Measurements from ENCODE around the gene ZNF639.
A peak's percentile ranks its signal among the peaks of the same experiment; 100 is the strongest.
"Not testable (repeated sequence)": the region's sequence is repeated elsewhere in the genome, so short reads cannot be mapped to it uniquely, and the experiment has no call there.

The ZNF639 gene

GRCh38 chr3:179322286-179323196 is at the start of gene ZNF639:
ZNF639 (plus strand) TSS chr3:179323031; CDS start chr3:179328294, 5,263 bp downstream.
- peak; percentile 70 for DNase-seq (ENCODE audit: low read depth)

GRCh38 chr3:179274434-179274833 is 48.4 kb upstream of the ZNF639 start:
- DNase-seq (ENCODE audit: low read depth), result not testable (repeated sequence)

- DNase-seq (ENCODE audit: low read depth), result no peak
These were observed 46.8 kb upstream of the ZNF639 start for GRCh38 chr3:179276001-179276400.

- DNase-seq (ENCODE audit: low read depth), result no peak
These were observed 46.1 kb upstream of the ZNF639 start for GRCh38 chr3:179276743-179277142.

GRCh38 chr3:179278151-179278550 is 44.7 kb upstream of the ZNF639 start:
- no peak for DNase-seq (ENCODE audit: low read depth)

- no peak for DNase-seq (ENCODE audit: low read depth)
These were observed 43.7 kb upstream of the ZNF639 start for GRCh38 chr3:179278932-179279693.

- DNase-seq (ENCODE audit: low read depth), result no peak
These were observed 43.0 kb upstream of the ZNF639 start for GRCh38 chr3:179279837-179280236.

- DNase-seq (ENCODE audit: low read depth), result no peak
These were observed 41.0 kb upstream of the ZNF639 start for GRCh38 chr3:179281825-179282224.

GRCh38 chr3:179286331-179286730 is 36.5 kb upstream of the ZNF639 start:
- DNase-seq (ENCODE audit: low read depth), result no peak

GRCh38 chr3:179288845-179289244 is 34.0 kb upstream of the ZNF639 start:
- DNase-seq (ENCODE audit: low read depth), result no peak

GRCh38 chr3:179289295-179289694 is 33.5 kb upstream of the ZNF639 start:
- no peak for DNase-seq (ENCODE audit: low read depth)

GRCh38 chr3:179292450-179292849 is 30.4 kb upstream of the ZNF639 start:
- no peak for DNase-seq (ENCODE audit: low read depth)

- no peak for DNase-seq (ENCODE audit: low read depth)
These were observed 24.7 kb upstream of the ZNF639 start for GRCh38 chr3:179297971-179298725.

GRCh38 chr3:179299316-179299715 is 23.5 kb upstream of the ZNF639 start:
- DNase-seq (ENCODE audit: low read depth), result no peak

- DNase-seq (ENCODE audit: low read depth), result no peak
These were observed 22.7 kb upstream of the ZNF639 start for GRCh38 chr3:179299999-179300613.

- DNase-seq (ENCODE audit: low read depth), result no peak
These were observed 21.2 kb upstream of the ZNF639 start for GRCh38 chr3:179301645-179302044.

GRCh38 chr3:179302111-179302510 is 20.7 kb upstream of the ZNF639 start:
- no peak for DNase-seq (ENCODE audit: low read depth)

- DNase-seq (ENCODE audit: low read depth), result no peak
These were observed 18.2 kb upstream of the ZNF639 start for GRCh38 chr3:179304605-179305004.

- DNase-seq (ENCODE audit: low read depth), result not testable (repeated sequence)
These were observed 15.5 kb upstream of the ZNF639 start for GRCh38 chr3:179307362-179307761.

GRCh38 chr3:179308001-179308400 is 14.8 kb upstream of the ZNF639 start:
- no peak for DNase-seq (ENCODE audit: low read depth)

GRCh38 chr3:179309225-179310078 is 13.4 kb upstream of the ZNF639 start:
- DNase-seq (ENCODE audit: low read depth), result no peak
